Measurements from ENCODE around the gene RIMBP2.

DNA sequence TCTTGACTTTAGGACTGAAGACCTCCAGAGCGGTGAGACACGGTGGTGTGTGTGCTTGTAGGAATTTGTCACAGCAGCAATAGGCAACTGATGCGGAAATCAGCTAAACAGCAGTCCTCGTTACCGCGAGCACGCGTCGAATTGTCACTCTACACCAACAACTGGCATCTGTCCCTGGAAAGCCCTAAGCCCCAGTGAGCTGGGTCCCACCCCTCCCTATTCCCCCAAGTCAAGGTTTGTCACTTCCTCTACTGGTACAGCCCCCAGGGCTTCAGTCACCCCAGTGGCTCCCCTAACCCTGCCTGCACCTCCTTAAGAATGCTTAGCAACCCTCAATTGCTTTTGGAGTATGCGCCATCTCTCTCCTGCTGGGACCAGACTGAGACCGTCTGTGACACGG, 204.8 kb downstream of the RIMBP2 start:
- TF ChIP-seq, protein P1, sequence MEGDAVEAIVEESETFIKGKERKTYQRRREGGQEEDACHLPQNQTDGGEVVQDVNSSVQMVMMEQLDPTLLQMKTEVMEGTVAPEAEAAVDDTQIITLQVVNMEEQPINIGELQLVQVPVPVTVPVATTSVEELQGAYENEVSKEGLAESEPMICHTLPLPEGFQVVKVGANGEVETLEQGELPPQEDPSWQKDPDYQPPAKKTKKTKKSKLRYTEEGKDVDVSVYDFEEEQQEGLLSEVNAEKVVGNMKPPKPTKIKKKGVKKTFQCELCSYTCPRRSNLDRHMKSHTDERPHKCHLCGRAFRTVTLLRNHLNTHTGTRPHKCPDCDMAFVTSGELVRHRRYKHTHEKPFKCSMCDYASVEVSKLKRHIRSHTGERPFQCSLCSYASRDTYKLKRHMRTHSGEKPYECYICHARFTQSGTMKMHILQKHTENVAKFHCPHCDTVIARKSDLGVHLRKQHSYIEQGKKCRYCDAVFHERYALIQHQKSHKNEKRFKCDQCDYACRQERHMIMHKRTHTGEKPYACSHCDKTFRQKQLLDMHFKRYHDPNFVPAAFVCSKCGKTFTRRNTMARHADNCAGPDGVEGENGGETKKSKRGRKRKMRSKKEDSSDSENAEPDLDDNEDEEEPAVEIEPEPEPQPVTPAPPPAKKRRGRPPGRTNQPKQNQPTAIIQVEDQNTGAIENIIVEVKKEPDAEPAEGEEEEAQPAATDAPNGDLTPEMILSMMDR (IDR thresholded peaks at IDR 0.05; ENCODE audit: poor library complexity, severe bottlenecking) = no peak
- TF ChIP-seq TAF1 (IDR thresholded peaks at IDR 0.05; ENCODE audit: low read depth) (no peak), POLR2AphosphoS5 (IDR thresholded peaks at IDR 0.05) (no peak), MXI1 (conservative IDR thresholded peaks at IDR 0.05; ENCODE audit: poor library complexity, severe bottlenecking) (no peak), EZH2 (IDR thresholded peaks at IDR 0.05; ENCODE audit: borderline replicate concordance, insufficient read depth, low read length, poor library complexity, severe bottlenecking) (no peak), EP300 (conservative IDR thresholded peaks at IDR 0.05; ENCODE audit: poor library complexity, severe bottlenecking) (no peak), RAD21 (conservative IDR thresholded peaks at IDR 0.05) (no peak)
- TF ChIP-seq, protein P2, sequence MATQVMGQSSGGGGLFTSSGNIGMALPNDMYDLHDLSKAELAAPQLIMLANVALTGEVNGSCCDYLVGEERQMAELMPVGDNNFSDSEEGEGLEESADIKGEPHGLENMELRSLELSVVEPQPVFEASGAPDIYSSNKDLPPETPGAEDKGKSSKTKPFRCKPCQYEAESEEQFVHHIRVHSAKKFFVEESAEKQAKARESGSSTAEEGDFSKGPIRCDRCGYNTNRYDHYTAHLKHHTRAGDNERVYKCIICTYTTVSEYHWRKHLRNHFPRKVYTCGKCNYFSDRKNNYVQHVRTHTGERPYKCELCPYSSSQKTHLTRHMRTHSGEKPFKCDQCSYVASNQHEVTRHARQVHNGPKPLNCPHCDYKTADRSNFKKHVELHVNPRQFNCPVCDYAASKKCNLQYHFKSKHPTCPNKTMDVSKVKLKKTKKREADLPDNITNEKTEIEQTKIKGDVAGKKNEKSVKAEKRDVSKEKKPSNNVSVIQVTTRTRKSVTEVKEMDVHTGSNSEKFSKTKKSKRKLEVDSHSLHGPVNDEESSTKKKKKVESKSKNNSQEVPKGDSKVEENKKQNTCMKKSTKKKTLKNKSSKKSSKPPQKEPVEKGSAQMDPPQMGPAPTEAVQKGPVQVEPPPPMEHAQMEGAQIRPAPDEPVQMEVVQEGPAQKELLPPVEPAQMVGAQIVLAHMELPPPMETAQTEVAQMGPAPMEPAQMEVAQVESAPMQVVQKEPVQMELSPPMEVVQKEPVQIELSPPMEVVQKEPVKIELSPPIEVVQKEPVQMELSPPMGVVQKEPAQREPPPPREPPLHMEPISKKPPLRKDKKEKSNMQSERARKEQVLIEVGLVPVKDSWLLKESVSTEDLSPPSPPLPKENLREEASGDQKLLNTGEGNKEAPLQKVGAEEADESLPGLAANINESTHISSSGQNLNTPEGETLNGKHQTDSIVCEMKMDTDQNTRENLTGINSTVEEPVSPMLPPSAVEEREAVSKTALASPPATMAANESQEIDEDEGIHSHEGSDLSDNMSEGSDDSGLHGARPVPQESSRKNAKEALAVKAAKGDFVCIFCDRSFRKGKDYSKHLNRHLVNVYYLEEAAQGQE (IDR thresholded peaks at IDR 0.05; ENCODE audit: borderline replicate concordance) = no peak

Measured in neural cell (in vitro differentiated cells).